Measurements from ENCODE around the gene CFAP298. TPM values are rescaled to one million over a fixed set of nuclear protein-coding genes. Genes with fewer than 3 reads are reported as not detected.

Gene CFAP298
- total and polyA plus RNA-seq, 7 experiments from 2014 or later, result 16.8 to 64.3 (median 31.4) TPM

DNA sequence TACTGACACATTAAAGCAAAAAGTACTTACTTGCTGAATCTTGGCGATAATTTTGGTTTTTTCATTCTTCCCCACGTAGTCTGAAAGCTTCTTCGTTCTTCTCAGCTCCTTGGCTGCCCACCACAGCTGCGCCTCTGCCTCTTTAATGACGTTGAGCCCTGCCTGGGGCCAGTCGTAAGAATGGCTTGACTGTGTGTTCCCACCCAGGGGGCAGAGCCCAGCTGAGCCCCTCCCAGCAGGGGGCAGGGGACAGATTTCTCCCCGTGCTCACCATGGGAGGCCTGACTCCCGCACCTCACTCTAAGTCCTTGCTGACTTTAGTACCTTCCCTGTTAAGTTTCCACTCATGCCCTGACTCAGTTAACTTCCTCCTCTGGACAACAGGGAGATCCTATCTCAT lies 9.0 kb downstream of the CFAP298 start:
- Mint-ChIP-seq H3K36me3 (peaks cover 13 to 54% (median 38%) of the 10 kb centered on the region in 5 donors), H3K9me3 (no peaks in the 10 kb centered on the region), H3K27ac (no peak overlapping the region), H3K4me3 (no peak overlapping the region), H3K4me1 (peaks cover 2 to 19% (median 9%) of the 10 kb centered on the region in 7 donors), H3K27me3 (no peaks in the 10 kb centered on the region)
- ChIA-PET POLR2A (no interaction called here), CTCF (interaction anchor here (1.1 kb wide), 1 partner anchor 202 kb away, joined by 3 read pairs; no protein-coding TSS in a partner anchor)
- Histone ChIP-seq H3K27ac (ENCODE audit: low read depth, low read length) (no peak overlapping the region), H3K36me3 (ENCODE audit: control insufficient read depth in 2 of 3, insufficient read depth in 3 of 3, low read length in 3 of 3) (peaks cover 14 to 80% (median 40%) of the 10 kb centered on the region in 3 experiments), H3K27me3 (ENCODE audit: control insufficient read depth in 2 of 2, insufficient read depth in 2 of 2, low read length in 2 of 2) (no peaks in the 10 kb centered on the region), H3K9me3 (ENCODE audit: control insufficient read depth in 2 of 3, low read length in 3 of 3) (no peaks in the 10 kb centered on the region), H3K4me1 (ENCODE audit: control insufficient read depth in 2 of 2, insufficient read depth in 2 of 2, low read length in 2 of 2) (no peaks in the 10 kb centered on the region), H3K4me3 (ENCODE audit: low read length) (no peak overlapping the region)
- intact Hi-C loops (cut with micrococcal nuclease), result loop anchor here in 1 of 2 donors (5.0 to 10.0 kb wide), 2 partner anchors 326 to 738 kb away; partner anchors contain the start of gene MIS18A
- DNase-seq, result no peak
- ATAC-seq, result no peak

DNA sequence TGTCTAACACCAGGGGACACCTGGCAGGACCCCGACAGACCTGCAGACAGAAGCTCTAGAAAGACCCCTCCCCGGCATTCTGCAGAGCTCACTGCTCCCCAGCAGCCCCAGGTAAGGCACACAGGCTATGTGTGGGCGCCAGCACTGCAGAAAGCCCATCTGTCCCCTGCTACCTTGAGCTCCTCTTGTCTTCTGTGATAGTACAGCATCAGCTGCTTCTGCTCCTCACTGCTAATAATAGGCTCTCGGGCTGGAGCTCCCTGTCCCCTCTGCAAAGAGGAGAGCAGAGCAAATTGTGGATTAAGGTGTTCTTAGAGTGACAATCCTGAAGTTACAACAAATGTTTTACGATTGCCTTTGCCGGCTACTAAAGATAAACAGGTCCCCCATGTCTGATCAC lies 10.1 kb downstream of the CFAP298 start:
- ChIA-PET POLR2A (no interaction called here), CTCF (interaction anchor here (1.2 to 2.9 kb wide), 3 partner anchors 33 to 210 kb away, joined by 4 to 17 read pairs (median 9); partner anchors contain the start of gene URB1)
- Histone ChIP-seq H3K27me3 (ENCODE audit: control insufficient read depth in 2 of 2, insufficient read depth in 2 of 2, low read length in 2 of 2) (no peaks in the 10 kb centered on the region), H3K36me3 (ENCODE audit: control insufficient read depth in 2 of 3, insufficient read depth in 3 of 3, low read length in 3 of 3) (peaks cover 9 to 74% (median 40%) of the 10 kb centered on the region in 3 experiments), H3K9me3 (ENCODE audit: control insufficient read depth in 2 of 3, low read length in 3 of 3) (no peaks in the 10 kb centered on the region), H3K4me1 (ENCODE audit: control insufficient read depth in 2 of 2, insufficient read depth in 2 of 2, low read length in 2 of 2) (no peaks in the 10 kb centered on the region), H3K27ac (ENCODE audit: low read depth, low read length) (no peak overlapping the region), H3K4me3 (ENCODE audit: low read length) (no peak overlapping the region)
- DNase-seq (no peak), ATAC-seq (no peak)
- H3K27ac Mint-ChIP-seq, result no peak overlapping the region
- H3K36me3 Mint-ChIP-seq, result peaks cover 13 to 54% (median 38%) of the 10 kb centered on the region in 5 donors
- no peak overlapping the region for H3K4me3 Mint-ChIP-seq
- H3K27me3 Mint-ChIP-seq, result no peaks in the 10 kb centered on the region
- no peaks in the 10 kb centered on the region for H3K9me3 Mint-ChIP-seq
- intact Hi-C loops (cut with micrococcal nuclease), result loop anchor here in 1 of 2 donors (5.0 to 10.0 kb wide), 2 partner anchors 325 to 737 kb away; partner anchors contain the start of gene MIS18A
- H3K4me1 Mint-ChIP-seq, result peaks cover 2 to 19% (median 9%) of the 10 kb centered on the region in 7 donors

DNA sequence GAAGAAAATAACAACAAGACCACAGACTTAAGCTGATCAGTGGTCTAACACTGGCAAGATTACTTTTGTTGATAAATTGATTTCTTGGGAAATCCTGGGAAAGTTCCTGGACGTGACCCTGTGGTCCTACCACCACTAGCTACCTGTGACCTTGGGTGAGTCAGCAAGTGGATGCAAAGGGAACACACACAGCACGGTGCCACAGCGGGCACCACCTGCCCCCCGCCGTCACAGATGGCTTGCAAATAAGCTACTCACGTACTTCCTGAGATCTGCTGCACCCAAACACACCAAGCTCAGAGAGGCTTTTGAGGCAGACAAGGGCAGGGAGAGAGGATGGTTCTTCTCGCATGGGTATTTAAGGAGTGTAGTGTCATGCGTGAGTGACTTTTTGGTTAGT lies 12.7 kb downstream of the CFAP298 start:
- ChIA-PET POLR2A (interaction anchor here (0.8 kb wide), 1 partner anchor 13 kb away, joined by 4 read pairs; the partner anchor contains the start of gene CFAP298), CTCF (interaction anchor here (0.7 to 2.9 kb wide), 5 partner anchors 10 to 208 kb away, joined by 3 to 17 read pairs (median 6); no protein-coding TSS in a partner anchor)
- peaks cover 12 to 31% (median 20%) of the 10 kb centered on the region in 5 donors for H3K36me3 Mint-ChIP-seq
- Histone ChIP-seq H3K9me3 (ENCODE audit: control insufficient read depth in 2 of 3, low read length in 3 of 3) (no peaks in the 10 kb centered on the region), H3K27ac (ENCODE audit: low read depth, low read length) (no peak overlapping the region), H3K4me1 (ENCODE audit: control insufficient read depth in 2 of 2, insufficient read depth in 2 of 2, low read length in 2 of 2) (no peaks in the 10 kb centered on the region), H3K4me3 (ENCODE audit: low read length) (no peak overlapping the region), H3K27me3 (ENCODE audit: control insufficient read depth in 2 of 2, insufficient read depth in 2 of 2, low read length in 2 of 2) (no peaks in the 10 kb centered on the region), H3K36me3 (ENCODE audit: control insufficient read depth in 2 of 3, insufficient read depth in 3 of 3, low read length in 3 of 3) (peaks cover 9 to 49% (median 28%) of the 10 kb centered on the region in 3 experiments)
- H3K9me3 Mint-ChIP-seq, result no peaks in the 10 kb centered on the region
- ATAC-seq, result no peak
- no peaks in the 10 kb centered on the region for H3K27me3 Mint-ChIP-seq
- peak overlapping the region in 1 of 9 donors; percentile 37 for H3K27ac Mint-ChIP-seq
- no peak for DNase-seq
- no peak overlapping the region for H3K4me3 Mint-ChIP-seq
- intact Hi-C loops (cut with micrococcal nuclease), result no loop called here
- peaks cover 0 to 4% (median 0%) of the 10 kb centered on the region in 7 donors for H3K4me1 Mint-ChIP-seq

DNA sequence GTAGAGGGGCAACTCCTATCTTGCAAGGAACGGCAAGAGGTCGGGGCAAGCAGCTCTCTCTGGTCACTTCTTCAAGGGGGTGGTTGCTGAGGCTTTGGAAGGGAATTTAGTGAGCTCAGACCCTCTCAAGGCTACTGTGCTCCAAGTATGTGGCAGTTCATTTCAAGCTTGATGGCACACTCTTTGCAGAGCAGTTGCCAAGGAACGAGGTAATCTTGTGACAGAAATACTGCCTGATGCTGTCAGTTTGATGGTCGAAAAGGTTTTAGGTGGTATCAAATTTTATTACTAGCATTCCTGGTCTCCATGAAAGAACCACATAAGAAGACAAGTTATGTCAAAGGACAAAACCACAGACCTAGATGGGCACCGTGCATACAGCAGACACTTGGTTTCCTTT lies 13.1 kb downstream of the CFAP298 start:
- no peak overlapping the region for H3K27ac ChIP-seq (ENCODE audit: low read depth, low read length)
- no peaks in the 10 kb centered on the region for H3K9me3 Mint-ChIP-seq
- no peaks in the 10 kb centered on the region for H3K27me3 Mint-ChIP-seq
- intact Hi-C loops (cut with micrococcal nuclease), result no loop called here
- DNase-seq, result no peak
- peaks cover 9 to 44% (median 27%) of the 10 kb centered on the region in 3 experiments for H3K36me3 ChIP-seq (ENCODE audit: control insufficient read depth in 2 of 3, insufficient read depth in 3 of 3, low read length in 3 of 3)
- H3K4me3 Mint-ChIP-seq, result no peak overlapping the region
- no peaks in the 10 kb centered on the region for H3K4me1 ChIP-seq (ENCODE audit: control insufficient read depth in 2 of 2, insufficient read depth in 2 of 2, low read length in 2 of 2)
- CTCF ChIA-PET, result interaction anchor here (0.7 to 2.9 kb wide), 5 partner anchors 9 to 207 kb away, joined by 3 to 17 read pairs (median 6); no protein-coding TSS in a partner anchor
- no peak overlapping the region for H3K4me3 ChIP-seq (ENCODE audit: low read length)
- no peak overlapping the region for H3K27ac Mint-ChIP-seq
- no peaks in the 10 kb centered on the region for H3K9me3 ChIP-seq (ENCODE audit: control insufficient read depth in 2 of 3, low read length in 3 of 3)
- ATAC-seq, result no peak
- no peaks in the 10 kb centered on the region for H3K27me3 ChIP-seq (ENCODE audit: control insufficient read depth in 2 of 2, insufficient read depth in 2 of 2, low read length in 2 of 2)
- POLR2A ChIA-PET, result interaction anchor here (0.8 kb wide), 1 partner anchor 13 kb away, joined by 4 read pairs; the partner anchor contains the start of gene CFAP298
- peaks cover 12 to 26% (median 20%) of the 10 kb centered on the region in 5 donors for H3K36me3 Mint-ChIP-seq
- peaks cover 0 to 4% (median 0%) of the 10 kb centered on the region in 7 donors for H3K4me1 Mint-ChIP-seq

DNA sequence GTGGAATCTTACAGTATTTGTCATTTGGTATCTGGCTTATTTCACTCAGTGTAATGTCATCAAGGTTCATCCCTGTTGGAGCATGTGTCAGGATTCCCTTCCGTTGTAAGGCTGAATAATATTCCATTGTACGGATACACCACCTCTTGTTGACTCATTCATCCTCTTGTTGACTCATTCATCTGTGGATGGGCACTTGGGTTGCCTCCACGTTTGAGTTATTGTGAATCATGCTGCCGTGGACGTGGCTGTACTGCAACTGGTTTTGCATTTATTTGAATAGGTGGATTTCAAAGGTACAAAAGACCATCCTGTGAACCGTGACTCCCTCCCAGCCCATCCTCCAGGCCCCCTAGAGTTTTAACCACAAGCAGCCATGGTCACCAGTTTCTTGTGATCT lies 15.0 kb downstream of the CFAP298 start:
- no peak for ATAC-seq
- CTCF ChIA-PET, result interaction anchor here (0.6 to 1.0 kb wide), 2 partner anchors 8 to 771 kb away, joined by 3 to 4 read pairs; no protein-coding TSS in a partner anchor
- intact Hi-C loops (cut with micrococcal nuclease), result no loop called here

DNA sequence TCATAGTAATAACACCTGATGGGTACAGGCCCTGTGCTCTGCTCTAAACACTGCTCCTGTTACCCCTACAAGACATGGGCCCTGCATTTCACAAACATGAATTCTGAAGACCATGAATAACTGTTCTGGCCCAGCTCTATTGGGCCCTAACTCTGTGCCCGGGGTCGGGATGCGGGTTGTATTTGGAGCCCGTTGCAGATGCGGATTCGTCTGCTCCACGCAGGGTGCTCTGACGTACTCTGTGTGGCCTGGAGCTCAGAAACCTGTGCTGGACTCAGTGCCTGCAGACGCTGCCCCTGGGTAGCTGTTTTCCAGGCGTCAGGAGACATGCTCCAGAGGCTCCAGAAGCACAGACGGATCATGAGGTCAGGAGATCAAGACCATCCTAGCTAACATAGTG lies 16.7 kb downstream of the CFAP298 start:
- H3K4me1 ChIP-seq (ENCODE audit: control insufficient read depth in 2 of 2, insufficient read depth in 2 of 2, low read length in 2 of 2), result no peaks in the 10 kb centered on the region
- Mint-ChIP-seq H3K4me3 (no peak overlapping the region), H3K4me1 (peaks cover 0 to 3% (median 0%) of the 10 kb centered on the region in 7 donors), H3K36me3 (peaks cover 0 to 4% (median 4%) of the 10 kb centered on the region in 5 donors), H3K9me3 (no peaks in the 10 kb centered on the region), H3K27ac (no peak overlapping the region), H3K27me3 (no peaks in the 10 kb centered on the region)
- POLR2A ChIA-PET, result no interaction called here
- no peaks in the 10 kb centered on the region for H3K9me3 ChIP-seq (ENCODE audit: control insufficient read depth in 2 of 3, low read length in 3 of 3)
- H3K4me3 ChIP-seq (ENCODE audit: low read length), result no peak overlapping the region
- ATAC-seq, result no peak
- H3K27ac ChIP-seq (ENCODE audit: low read depth, low read length), result no peak overlapping the region
- no peak for DNase-seq
- intact Hi-C loops (cut with micrococcal nuclease), result no loop called here
- CTCF ChIA-PET, result interaction anchor here (0.8 kb wide), 1 partner anchor 45 kb away, joined by 3 read pairs; no protein-coding TSS in a partner anchor
- peaks cover 0 to 16% (median 5%) of the 10 kb centered on the region in 3 experiments for H3K36me3 ChIP-seq (ENCODE audit: control insufficient read depth in 2 of 3, insufficient read depth in 3 of 3, low read length in 3 of 3)
- H3K27me3 ChIP-seq (ENCODE audit: control insufficient read depth in 2 of 2, insufficient read depth in 2 of 2, low read length in 2 of 2), result no peaks in the 10 kb centered on the region

More for the DNA sequence above, 15.0 kb downstream of the CFAP298 start:
- Mint-ChIP-seq H3K36me3 (peaks cover 4 to 8% (median 5%) of the 10 kb centered on the region in 5 donors), H3K4me1 (peaks cover 0 to 4% (median 0%) of the 10 kb centered on the region in 7 donors), H3K9me3 (no peaks in the 10 kb centered on the region), H3K4me3 (no peak overlapping the region), H3K27me3 (no peaks in the 10 kb centered on the region), H3K27ac (peak overlapping the region in 1 of 9 donors; percentile 8)
- H3K4me3 ChIP-seq (ENCODE audit: low read length), result no peak overlapping the region
- no peak overlapping the region for H3K27ac ChIP-seq (ENCODE audit: low read depth, low read length)
- no peaks in the 10 kb centered on the region for H3K4me1 ChIP-seq (ENCODE audit: control insufficient read depth in 2 of 2, insufficient read depth in 2 of 2, low read length in 2 of 2)
- POLR2A ChIA-PET, result no interaction called here
- H3K27me3 ChIP-seq (ENCODE audit: control insufficient read depth in 2 of 2, insufficient read depth in 2 of 2, low read length in 2 of 2), result no peaks in the 10 kb centered on the region
- H3K9me3 ChIP-seq (ENCODE audit: control insufficient read depth in 2 of 3, low read length in 3 of 3), result no peaks in the 10 kb centered on the region
- peaks cover 0 to 26% (median 17%) of the 10 kb centered on the region in 3 experiments for H3K36me3 ChIP-seq (ENCODE audit: control insufficient read depth in 2 of 3, insufficient read depth in 3 of 3, low read length in 3 of 3)
- no peak for DNase-seq
